Activated T-cell treated with anti-CD3 and anti-CD28 coated beads, Interleukin-2, amount 50 U/mL, for 4 hours (primary cell): ENCODE data around the gene MCTP2. TPM values are rescaled to one million over a fixed set of nuclear protein-coding genes. Genes with fewer than 3 reads are reported as not detected.

Source experiments
- ATAC-seq, 2 donors: fragments of 200-7000 bp; cut with Tn5 transposase; one replicate each; pipeline ENCODE4 v1.10.0; 2021
- DNase-seq: peaks from one replicate; pipeline ENCODE4 v3.0.0-alpha.2; 2020
- H3K27me3 Mint-ChIP-seq: one replicate; pipeline ENCODE4 v1.8.0; 2021; ENCODE audit warnings: low read depth, mixed read lengths
- H3K36me3 Mint-ChIP-seq: one replicate; pipeline ENCODE4 v1.8.0; 2022; ENCODE audit warnings: mixed read lengths; ENCODE audit not compliant: insufficient read depth
- H3K4me1 Mint-ChIP-seq: one replicate; pipeline ENCODE4 v1.8.0; 2021; ENCODE audit warnings: low read depth, mixed read lengths
- H3K4me3 Mint-ChIP-seq: one replicate; pipeline ENCODE4 v1.8.0; 2021; ENCODE audit warnings: mild to moderate bottlenecking, moderate library complexity, mixed read lengths
- H3K9me3 Mint-ChIP-seq: one replicate; pipeline ENCODE4 v1.8.0; 2021; ENCODE audit warnings: mixed read lengths
- total RNA-seq, 3 donors: library from RNA; stranded (reverse); gene quantifications; one replicate each; pipeline ENCODE4 v1.2.1, GENCODE V29; 2021

MCTP2 gene
- total RNA-seq, 3 donors from 2014 or later = 9.5 to 18.1 (median 14.2) TPM

DNA sequence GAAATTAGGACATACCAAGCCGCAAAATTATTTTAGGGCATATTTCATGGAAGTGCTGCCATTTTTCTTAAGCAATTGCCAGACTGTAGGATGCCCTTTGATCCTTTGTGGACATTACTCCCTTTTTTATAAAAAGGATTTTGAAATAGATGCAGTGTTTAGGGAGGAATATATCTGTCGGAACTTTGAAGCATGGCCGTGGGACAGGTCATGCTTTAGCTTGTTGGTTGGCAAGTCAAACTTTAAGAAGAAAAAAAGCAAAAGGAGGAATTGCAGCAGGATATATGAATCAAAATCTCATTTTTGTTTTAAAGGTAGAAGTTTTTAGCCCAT is 122.1 kb downstream of the MCTP2 start:
- Mint-ChIP-seq H3K4me3 (no peak overlapping the region), H3K36me3 (peaks cover 27% of the 10 kb centered on the region), H3K4me1 (no peaks in the 10 kb centered on the region), H3K9me3 (no peaks in the 10 kb centered on the region), H3K27me3 (no peaks in the 10 kb centered on the region)
- ATAC-seq (no peak), DNase-seq (no peak)

DNA sequence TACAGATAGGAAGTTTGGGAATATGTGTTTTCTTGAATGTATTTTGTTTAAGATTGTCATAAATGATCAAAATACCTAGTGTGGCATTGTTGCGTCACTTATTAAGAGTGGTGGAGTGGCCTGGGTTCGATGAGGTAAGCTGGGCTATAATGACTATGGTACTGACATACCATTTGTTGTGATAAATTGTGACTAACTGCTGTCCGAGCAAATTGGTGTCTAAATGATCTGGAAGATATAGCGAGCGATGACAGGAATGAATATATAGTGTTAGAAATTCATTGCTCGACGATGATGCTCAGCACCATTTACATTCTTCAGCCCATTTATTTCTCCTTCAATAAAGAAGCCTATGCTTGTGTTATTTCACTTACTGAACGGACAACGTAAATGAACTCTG is 123.3 kb downstream of the MCTP2 start:
- ATAC-seq (no peak), DNase-seq (no peak)
- H3K4me1 Mint-ChIP-seq = no peaks in the 10 kb centered on the region
- no peaks in the 10 kb centered on the region for H3K27me3 Mint-ChIP-seq
- peaks cover 23% of the 10 kb centered on the region for H3K36me3 Mint-ChIP-seq
- H3K9me3 Mint-ChIP-seq = no peaks in the 10 kb centered on the region
- no peak overlapping the region for H3K4me3 Mint-ChIP-seq

DNA sequence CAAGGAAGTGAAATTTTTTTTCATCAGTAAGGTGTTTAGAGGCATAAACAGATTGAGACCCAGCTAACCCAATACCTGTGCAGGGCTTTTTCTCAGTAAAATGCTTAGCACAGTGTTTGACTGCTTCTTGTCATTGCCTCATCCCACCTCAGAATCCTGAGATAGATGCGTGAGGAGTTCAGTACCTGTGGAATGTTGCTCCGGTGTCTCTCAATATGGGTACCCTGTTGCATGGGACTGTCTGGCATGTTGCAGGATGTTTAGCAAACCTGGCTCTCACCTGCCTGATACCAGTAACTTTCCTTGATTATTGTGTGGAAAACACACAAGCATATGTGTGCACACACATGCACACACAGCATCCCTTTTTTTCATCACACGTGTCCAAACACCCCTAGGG is 128.4 kb downstream of the MCTP2 start:
- Mint-ChIP-seq H3K9me3 (no peaks in the 10 kb centered on the region), H3K36me3 (peaks cover 20% of the 10 kb centered on the region), H3K4me1 (no peaks in the 10 kb centered on the region), H3K4me3 (no peak overlapping the region), H3K27me3 (no peaks in the 10 kb centered on the region)
- ATAC-seq (no peak), DNase-seq (no peak)

DNA sequence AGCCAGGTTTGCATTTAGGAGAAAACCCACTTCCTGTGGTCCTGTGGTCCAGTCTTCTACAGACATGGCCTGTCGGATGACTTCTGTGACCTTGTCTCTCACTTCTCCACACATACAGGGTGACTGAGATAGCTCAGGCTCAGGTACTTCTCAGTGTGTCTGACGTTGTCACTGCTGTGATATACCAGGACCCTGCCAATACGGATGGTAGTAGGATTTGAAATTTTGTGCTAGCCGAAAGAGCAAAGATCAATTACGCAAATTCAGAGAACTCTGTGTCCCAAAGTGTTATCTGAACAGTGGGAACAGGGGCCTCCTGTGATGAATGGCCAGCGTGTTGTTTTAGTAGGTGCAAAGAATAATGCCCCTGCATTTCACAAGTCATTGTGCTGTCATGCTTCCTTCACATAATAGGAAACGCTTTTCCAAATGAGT is 128.9 kb downstream of the MCTP2 start:
- no peaks in the 10 kb centered on the region for H3K4me1 Mint-ChIP-seq
- no peak for ATAC-seq
- H3K9me3 Mint-ChIP-seq = no peaks in the 10 kb centered on the region
- H3K27me3 Mint-ChIP-seq = no peaks in the 10 kb centered on the region
- H3K36me3 Mint-ChIP-seq = peaks cover 21% of the 10 kb centered on the region
- H3K4me3 Mint-ChIP-seq = no peak overlapping the region
- DNase-seq = no peak

DNA sequence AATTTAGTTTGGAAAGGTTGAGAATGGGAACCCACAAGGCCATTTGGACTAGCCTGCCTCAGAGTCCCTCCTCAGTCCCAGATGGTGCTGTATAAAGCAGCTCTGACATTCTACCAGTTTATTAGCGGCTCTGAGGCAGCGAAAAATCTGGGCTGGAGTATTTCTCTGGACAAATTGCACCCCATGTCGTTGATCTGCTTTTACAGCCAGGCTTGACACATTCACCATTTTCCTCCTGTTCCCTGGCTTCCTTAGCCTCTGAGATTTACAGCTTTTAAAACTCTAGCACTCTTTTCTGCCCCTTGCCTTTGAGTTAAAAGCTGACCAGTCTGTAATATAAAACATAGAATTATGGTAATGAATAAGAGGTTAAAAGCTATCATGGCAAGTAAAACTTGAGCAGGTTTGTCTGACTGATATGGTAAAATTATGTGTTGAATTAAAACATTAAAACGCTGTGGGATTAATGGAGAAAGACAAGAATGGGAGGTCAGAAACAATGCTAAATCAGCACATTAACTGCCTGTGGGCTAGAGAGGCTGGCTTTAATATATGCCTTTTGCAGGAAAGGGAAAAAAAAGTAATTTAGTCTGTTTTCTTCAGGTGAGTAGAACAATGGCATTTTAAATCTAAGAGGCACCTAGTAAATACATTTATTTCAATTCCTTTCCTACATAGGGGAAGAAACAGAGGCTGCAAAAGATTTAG is 131.2 kb downstream of the MCTP2 start:
- H3K36me3 Mint-ChIP-seq = peaks cover 24% of the 10 kb centered on the region
- H3K4me3 Mint-ChIP-seq = no peak overlapping the region
- DNase-seq (no peak), ATAC-seq (no peak)
- H3K27me3 Mint-ChIP-seq = no peaks in the 10 kb centered on the region
- H3K9me3 Mint-ChIP-seq = no peaks in the 10 kb centered on the region
- no peaks in the 10 kb centered on the region for H3K4me1 Mint-ChIP-seq

DNA sequence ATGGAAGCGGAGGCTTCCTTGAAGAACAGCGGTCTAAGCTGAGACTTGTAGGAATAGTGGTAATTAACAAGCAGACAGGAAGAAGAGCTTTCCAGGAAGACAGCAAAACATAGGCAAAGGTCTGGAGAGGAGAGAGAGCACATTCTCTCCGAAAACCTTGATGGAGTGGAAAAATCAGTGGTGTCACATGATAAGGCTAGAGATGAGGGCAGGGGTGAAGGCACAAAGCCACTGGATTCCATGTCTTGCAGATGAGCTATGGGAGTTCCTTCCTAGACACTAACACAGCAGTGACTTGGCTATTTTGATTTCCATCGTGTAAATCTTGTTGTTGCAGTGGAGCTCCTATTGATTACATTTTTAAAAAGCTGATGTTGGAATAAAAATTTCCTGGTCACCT is 132.0 kb downstream of the MCTP2 start:
- Mint-ChIP-seq H3K27me3 (no peaks in the 10 kb centered on the region), H3K4me3 (no peak overlapping the region), H3K4me1 (no peaks in the 10 kb centered on the region), H3K36me3 (peaks cover 30% of the 10 kb centered on the region), H3K9me3 (no peaks in the 10 kb centered on the region)
- DNase-seq = no peak
- ATAC-seq = no peak

DNA sequence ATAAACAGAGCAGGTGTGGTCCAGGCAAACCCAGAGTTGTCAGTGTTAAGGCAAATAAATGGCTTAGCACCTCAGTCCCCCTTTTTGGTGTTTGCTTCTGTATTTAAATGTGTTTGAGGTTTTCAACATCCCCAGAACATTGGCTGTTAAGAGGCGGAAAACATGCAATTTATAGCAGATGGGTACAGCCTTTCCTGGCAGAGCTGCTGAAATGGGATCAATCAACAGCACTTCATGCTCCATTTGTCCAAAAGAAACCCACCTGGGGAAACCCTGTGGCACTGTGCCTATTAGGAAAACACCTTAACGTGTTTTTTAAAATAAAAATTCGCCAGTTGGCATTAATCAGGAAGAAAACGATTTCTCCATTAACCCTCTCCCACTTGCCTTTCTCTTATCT is 135.4 kb downstream of the MCTP2 start:
- no peak for ATAC-seq
- H3K9me3 Mint-ChIP-seq = no peaks in the 10 kb centered on the region
- H3K36me3 Mint-ChIP-seq = peaks cover 42% of the 10 kb centered on the region

DNA sequence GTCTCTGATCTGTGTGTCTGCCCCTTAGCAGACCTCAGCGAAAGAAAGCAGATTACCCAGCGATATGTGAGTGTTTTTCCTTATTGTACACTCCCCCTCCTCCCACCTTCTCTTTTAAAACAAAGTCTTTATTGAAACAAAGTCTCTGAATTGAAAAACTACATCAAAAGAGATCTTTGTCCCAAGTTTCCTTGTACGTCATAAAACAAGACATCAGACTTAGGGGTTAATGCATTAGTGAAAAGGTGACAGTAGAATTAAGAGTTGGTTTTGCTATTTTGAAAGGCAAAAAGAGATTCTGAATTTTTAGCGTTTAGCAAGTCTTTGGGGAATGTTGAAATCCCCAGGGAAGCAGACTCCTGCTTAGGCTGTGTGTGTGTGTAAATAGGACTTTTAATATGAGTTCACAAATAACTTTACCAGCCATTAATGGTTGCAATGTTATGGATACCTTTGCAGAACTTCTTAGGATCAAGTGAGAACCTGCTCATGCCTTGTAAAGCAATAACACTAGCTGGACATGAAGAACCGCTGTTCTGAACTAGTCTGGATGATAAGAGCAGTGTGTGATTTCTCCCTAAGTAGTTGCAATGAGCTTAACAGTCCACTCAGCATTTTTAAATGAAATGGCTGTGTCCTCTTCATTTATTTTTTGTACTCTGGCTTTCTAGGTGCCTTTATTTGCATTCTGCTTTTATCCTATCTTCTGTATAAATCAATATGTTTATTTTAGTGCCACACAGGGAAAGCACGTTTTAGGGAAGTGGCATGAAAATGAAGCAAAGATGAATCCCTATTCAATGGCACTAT is 136.6 kb downstream of the MCTP2 start:
- Mint-ChIP-seq H3K9me3 (no peaks in the 10 kb centered on the region), H3K27me3 (no peaks in the 10 kb centered on the region), H3K4me1 (no peaks in the 10 kb centered on the region), H3K36me3 (peaks cover 49% of the 10 kb centered on the region), H3K4me3 (no peak overlapping the region)
- ATAC-seq (no peak), DNase-seq (no peak)

More for the DNA sequence above, 135.4 kb downstream of the MCTP2 start:
- Mint-ChIP-seq H3K4me3 (no peak overlapping the region), H3K27me3 (no peaks in the 10 kb centered on the region), H3K4me1 (no peaks in the 10 kb centered on the region)
- no peak for DNase-seq

DNA sequence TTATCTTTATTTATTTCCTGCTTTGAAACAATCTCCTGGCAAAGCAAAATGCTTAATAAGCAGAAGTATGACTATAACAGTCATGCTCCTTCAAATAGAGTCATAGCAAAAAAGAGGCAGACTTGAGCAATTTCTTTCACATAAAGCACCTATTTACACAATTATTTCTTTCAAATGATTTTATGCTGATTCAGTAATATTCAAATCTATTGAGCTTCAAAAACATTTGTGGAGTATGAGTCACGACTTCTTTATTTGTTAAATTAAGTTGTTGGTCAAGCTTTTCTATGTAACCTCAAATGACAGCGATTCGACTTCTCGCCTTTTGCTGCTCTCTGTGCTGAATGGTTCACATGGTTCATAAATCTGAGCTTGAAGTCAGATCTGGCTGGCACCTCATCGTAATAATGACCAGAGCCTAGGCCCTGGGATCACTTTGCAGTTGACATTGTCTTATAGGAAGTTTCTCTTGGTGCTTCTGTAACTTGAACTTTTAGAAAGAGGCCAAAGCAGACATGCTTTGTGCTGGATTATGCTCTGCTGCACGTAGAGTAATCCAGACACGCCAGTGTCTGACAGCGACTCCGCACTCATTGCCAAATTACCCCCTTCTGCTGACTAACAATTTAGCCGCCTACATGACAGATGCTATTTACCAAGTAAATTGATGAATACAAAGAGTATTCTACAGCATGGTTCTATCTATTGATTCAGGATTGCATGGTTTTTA is 139.0 kb downstream of the MCTP2 start:
- H3K27me3 Mint-ChIP-seq = no peaks in the 10 kb centered on the region
- ATAC-seq = no peak

DNA sequence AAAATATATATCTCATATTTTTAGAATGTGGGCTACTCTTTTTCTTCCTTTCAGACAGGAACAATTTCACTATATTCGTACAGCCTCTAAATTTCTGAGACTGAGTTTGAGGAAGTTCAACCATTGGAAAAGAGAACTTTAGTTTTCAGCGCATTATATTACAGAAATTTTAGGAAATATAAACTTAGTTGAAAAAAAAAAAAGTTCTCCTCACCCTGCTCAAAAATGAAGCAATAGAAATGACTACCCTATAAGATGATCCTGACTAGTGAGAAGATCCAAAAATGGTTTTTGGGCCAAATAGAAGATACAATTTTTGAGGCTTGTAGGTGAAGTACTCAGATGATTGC is 139.6 kb downstream of the MCTP2 start:
- ATAC-seq (no peak), DNase-seq (no peak)
- Mint-ChIP-seq H3K9me3 (no peaks in the 10 kb centered on the region), H3K36me3 (peaks cover 44% of the 10 kb centered on the region), H3K27me3 (no peaks in the 10 kb centered on the region), H3K4me1 (no peaks in the 10 kb centered on the region), H3K4me3 (no peak overlapping the region)

More for the DNA sequence above, 139.0 kb downstream of the MCTP2 start:
- H3K9me3 Mint-ChIP-seq = no peaks in the 10 kb centered on the region
- H3K4me3 Mint-ChIP-seq = no peak overlapping the region
- H3K4me1 Mint-ChIP-seq = no peaks in the 10 kb centered on the region
- DNase-seq = no peak
- H3K36me3 Mint-ChIP-seq = peaks cover 44% of the 10 kb centered on the region

DNA sequence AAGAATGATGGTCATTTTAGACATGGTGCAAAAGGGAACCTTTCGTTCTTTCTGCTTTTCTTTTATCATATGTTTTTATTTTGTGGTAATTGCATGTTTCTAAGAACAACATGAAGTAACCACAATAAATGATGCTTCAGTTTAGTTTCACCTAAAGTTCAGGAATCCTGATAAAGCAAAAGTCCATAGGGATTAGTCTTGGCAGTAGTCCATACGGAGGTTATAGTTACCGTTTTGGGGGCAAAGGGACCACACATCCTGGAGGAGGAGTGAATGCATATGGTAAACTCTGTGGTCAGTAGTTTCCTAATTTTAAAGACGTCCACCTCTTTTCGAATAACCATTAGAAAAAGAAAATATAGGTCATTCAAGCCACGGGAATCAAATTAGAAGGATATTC is 141.5 kb downstream of the MCTP2 start:
- no peaks in the 10 kb centered on the region for H3K27me3 Mint-ChIP-seq
- no peak for ATAC-seq
- H3K4me1 Mint-ChIP-seq = no peaks in the 10 kb centered on the region
- H3K36me3 Mint-ChIP-seq = peaks cover 46% of the 10 kb centered on the region
- no peak overlapping the region for H3K4me3 Mint-ChIP-seq
- DNase-seq = no peak
- H3K9me3 Mint-ChIP-seq = no peaks in the 10 kb centered on the region

DNA sequence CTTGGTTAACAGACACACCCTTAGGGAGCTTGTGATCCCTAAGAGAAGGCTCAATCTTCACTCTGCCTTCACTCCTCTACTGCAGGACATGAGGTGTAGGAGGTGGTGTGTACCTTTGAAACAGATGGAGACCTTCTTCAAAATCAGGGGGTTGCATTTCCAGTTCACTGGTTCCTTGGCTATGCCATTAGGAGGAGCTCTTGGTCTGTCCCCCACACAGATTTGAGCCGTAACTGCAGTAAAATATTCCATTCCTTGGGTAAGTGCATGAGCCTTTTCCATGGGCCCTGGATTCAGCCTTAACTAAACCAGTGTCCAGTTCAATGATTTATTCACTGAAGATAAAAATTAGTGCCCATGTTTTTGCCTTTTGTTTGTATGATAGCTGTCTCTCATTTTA is 144.6 kb downstream of the MCTP2 start:
- DNase-seq (no peak), ATAC-seq (no peak)
- no peaks in the 10 kb centered on the region for H3K4me1 Mint-ChIP-seq
- no peaks in the 10 kb centered on the region for H3K9me3 Mint-ChIP-seq
- no peak overlapping the region for H3K4me3 Mint-ChIP-seq
- peaks cover 33% of the 10 kb centered on the region for H3K36me3 Mint-ChIP-seq
- no peaks in the 10 kb centered on the region for H3K27me3 Mint-ChIP-seq

DNA sequence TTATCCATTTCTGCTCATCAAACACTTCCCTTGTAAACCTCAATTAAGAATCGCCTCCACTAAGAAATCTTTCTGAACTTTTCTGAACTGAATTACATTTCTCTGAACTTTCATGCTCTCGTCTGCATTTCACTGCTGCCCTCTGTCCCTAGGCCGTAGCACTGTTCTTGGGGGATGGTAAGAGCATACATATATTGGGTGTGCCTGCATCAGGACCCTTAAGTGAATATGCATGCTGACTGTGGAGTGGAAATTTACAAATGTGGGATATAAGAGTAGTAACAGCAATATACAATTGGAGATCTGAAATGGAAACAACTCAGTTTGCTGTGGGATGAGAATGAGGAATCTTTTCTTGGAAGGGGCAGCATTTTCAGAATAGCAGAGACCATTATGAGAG is 148.6 kb downstream of the MCTP2 start:
- ATAC-seq (no peak), DNase-seq (no peak)
- Mint-ChIP-seq H3K4me3 (no peak overlapping the region), H3K9me3 (no peaks in the 10 kb centered on the region), H3K27me3 (no peaks in the 10 kb centered on the region), H3K36me3 (peaks cover 33% of the 10 kb centered on the region), H3K4me1 (no peaks in the 10 kb centered on the region)

DNA sequence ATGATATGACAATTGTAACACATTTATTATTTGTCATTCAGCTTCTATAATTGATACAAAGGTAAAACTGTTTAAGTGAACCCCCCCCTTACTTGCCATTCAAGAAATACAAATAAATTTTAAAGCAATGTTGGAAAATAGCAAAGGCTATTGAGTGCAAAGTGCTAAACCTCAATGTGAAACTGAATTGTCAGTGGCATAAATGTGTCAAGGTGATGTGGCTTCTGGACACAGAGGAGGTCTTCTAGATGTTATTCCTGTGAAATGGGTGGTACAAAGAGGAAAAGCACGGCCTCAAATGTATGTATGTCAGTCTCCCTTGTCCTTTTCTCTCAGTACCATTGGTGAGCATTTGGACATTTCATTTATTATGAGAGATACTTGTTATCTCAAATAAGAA is 149.4 kb downstream of the MCTP2 start:
- ATAC-seq = no peak
- Mint-ChIP-seq H3K4me1 (no peaks in the 10 kb centered on the region), H3K36me3 (peaks cover 39% of the 10 kb centered on the region), H3K4me3 (no peak overlapping the region), H3K9me3 (no peaks in the 10 kb centered on the region), H3K27me3 (no peaks in the 10 kb centered on the region)
- no peak for DNase-seq

DNA sequence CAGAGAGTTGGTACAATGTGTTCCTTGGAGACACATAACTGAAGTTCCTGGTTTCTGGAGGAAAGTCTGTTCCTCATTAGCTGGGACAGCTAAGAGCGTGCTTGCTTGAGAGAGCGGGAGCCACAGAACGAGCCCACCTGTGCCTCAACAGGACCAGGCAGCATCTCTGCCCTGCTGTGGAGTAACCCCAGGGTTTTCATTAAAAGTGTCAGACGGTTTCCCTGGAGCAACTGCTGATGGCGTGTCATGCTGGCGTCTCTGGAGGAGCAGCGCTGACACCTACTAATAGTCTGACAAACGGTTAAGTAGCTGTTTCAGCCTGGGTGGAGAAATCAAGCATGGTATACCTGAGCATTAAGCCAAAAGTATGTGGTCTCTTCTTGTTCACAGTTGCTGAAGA is 150.0 kb downstream of the MCTP2 start:
- H3K36me3 Mint-ChIP-seq = peaks cover 41% of the 10 kb centered on the region
- H3K9me3 Mint-ChIP-seq = no peaks in the 10 kb centered on the region
- H3K27me3 Mint-ChIP-seq = no peaks in the 10 kb centered on the region
- no peaks in the 10 kb centered on the region for H3K4me1 Mint-ChIP-seq
- no peak overlapping the region for H3K4me3 Mint-ChIP-seq
- ATAC-seq (no peak), DNase-seq (no peak)
